Endothelial cell of umbilical vein (primary cell): ENCODE results near the gene COL4A2. TPM values are rescaled to one million over a fixed set of nuclear protein-coding genes. Genes with fewer than 3 reads are reported as not detected.

Source experiments
- BruUV-seq: library from RNA; stranded (reverse); fragments of 400-500 nt; replicated peaks from 2 replicates; lab custom pipeline; 2021; lab: Mats Ljungman, UMichigan
- CTCF ChIA-PET: fragments of 300-600, 350-600 bp; sonication (Branson Sonifier 250); formaldehyde crosslinking; loops from one replicate; lab custom pipeline; 2021; ENCODE audit warnings: antibody characterized with exemption, inconsistent platforms; lab: Charles Lee
- POLR2A ChIA-PET: fragments of 300-600, 350-600 bp; sonication (Branson Sonifier 250); formaldehyde crosslinking; loops from one replicate; lab custom pipeline; 2021; ENCODE audit warnings: antibody characterized with exemption, inconsistent platforms; lab: Charles Lee
- DNase-seq: peaks from one replicate; pipeline ENCODE4 v3.0.0-alpha.2; 2011; ENCODE audit warnings: low read depth, low spot score
- FAIRE-seq: peaks from 2 replicates; lab custom pipeline; 2011; peaks lifted over from hg19 to GRCh38; lab: Jason Lieb, UNC
- H2AFZ ChIP-seq: 2 replicates; pipeline ENCODE4 v1.6.0; 2012; ENCODE audit warnings: low read depth, low read length, control low read depth, inconsistent platforms
- H3K27ac ChIP-seq: 2 replicates; pipeline ENCODE4 v1.5.1; 2011; ENCODE audit warnings: low read depth, mild to moderate bottlenecking, control low read depth, low read length, moderate library complexity; ENCODE audit not compliant: insufficient read depth
- H3K27me3 ChIP-seq, 2 experiments: 2 replicates each; pipeline versions ENCODE4 v1.6.0 to v1.6.1; 2011; ENCODE audit warnings: low read length in 2 of 2, mixed read lengths in 1 of 2; ENCODE audit not compliant: control insufficient read depth in 2 of 2, insufficient read depth in 2 of 2
- H3K36me3 ChIP-seq, 2 experiments: 2 replicates in 1 of 2; 3 replicates in 1 of 2; pipeline ENCODE4 v1.5.1; 2011; ENCODE audit warnings: low read length in 2 of 2, mild to moderate bottlenecking in 1 of 2, moderate library complexity in 1 of 2; ENCODE audit not compliant: control insufficient read depth in 2 of 2, insufficient read depth in 2 of 2; ENCODE audit errors: extremely low read depth in 1 of 2
- H3K4me1 ChIP-seq: 3 replicates; pipeline ENCODE4 v1.5.1; 2011; ENCODE audit warnings: mild to moderate bottlenecking, low read length; ENCODE audit not compliant: control insufficient read depth, insufficient read depth; ENCODE audit errors: extremely low read depth
- H3K4me2 ChIP-seq: 2 replicates; pipeline ENCODE4 v1.6.1; 2011; ENCODE audit warnings: low read length, control low read depth, mixed read lengths; ENCODE audit not compliant: insufficient read depth
- H3K4me3 ChIP-seq, 3 experiments: fragments of 200-600 bp in 1 of 3; sonication (generic), shearing (Covaris generic) in 1 of 3; replicated peaks in 1 of 3; 2 replicates each; pipeline ENCODE4 v1.5.1; 2011 to 2016; ENCODE audit warnings: control low read depth in 3 of 3, low read length in 3 of 3, mild to moderate bottlenecking in 2 of 3, inconsistent platforms in 1 of 3, low read depth in 1 of 3, moderate library complexity in 1 of 3; ENCODE audit not compliant: insufficient read depth in 1 of 3
- H3K79me2 ChIP-seq: 2 replicates; pipeline ENCODE4 v1.6.0; 2012; ENCODE audit warnings: low read length, inconsistent platforms; ENCODE audit not compliant: control insufficient read depth, insufficient read depth
- H3K9ac ChIP-seq: replicated peaks from 2 replicates; pipeline ENCODE3; 2011; ENCODE audit warnings: low read length, control low read depth; ENCODE audit not compliant: insufficient read depth; ENCODE audit errors: extremely low read depth
- H3K9me1 ChIP-seq: replicated peaks from 3 replicates; pipeline ENCODE4 v1.6.0; 2011; ENCODE audit warnings: mild to moderate bottlenecking, low read length; ENCODE audit not compliant: control insufficient read depth, insufficient read depth; ENCODE audit errors: extremely low read depth
- H3K9me3 ChIP-seq: replicated peaks from 2 replicates; pipeline ENCODE4 v1.5.1; 2012; ENCODE audit warnings: low read length, inconsistent platforms; ENCODE audit not compliant: control insufficient read depth, insufficient read depth
- H4K20me1 ChIP-seq: replicated peaks from 2 replicates; pipeline ENCODE3; 2011; ENCODE audit warnings: mild to moderate bottlenecking, low read length; ENCODE audit not compliant: control insufficient read depth, insufficient read depth; ENCODE audit errors: extremely low read depth
- EZH2 ChIP-seq: IDR thresholded peaks from 2 replicates; pipeline ENCODE4 v1.6.1; 2012; ENCODE audit warnings: borderline replicate concordance, low read depth, mild to moderate bottlenecking, moderate library complexity, low read length, inconsistent platforms; ENCODE audit not compliant: severe bottlenecking
- FOS ChIP-seq: IDR thresholded peaks from 2 replicates; pipeline ENCODE4 v1.6.1; 2011; ENCODE audit warnings: mild to moderate bottlenecking, low read length, moderate library complexity, borderline replicate concordance; ENCODE audit not compliant: insufficient read depth
- GATA2 ChIP-seq: IDR thresholded peaks from 2 replicates; pipeline ENCODE4 v1.7.0; 2011; ENCODE audit warnings: low read depth, mild to moderate bottlenecking, moderate library complexity, mixed read lengths, low read length; ENCODE audit not compliant: insufficient read length, insufficient read depth
- JUN ChIP-seq: IDR thresholded peaks from 2 replicates; pipeline ENCODE4 v1.6.1; 2011; ENCODE audit warnings: borderline replicate concordance, low read depth; ENCODE audit not compliant: insufficient read length, insufficient read depth
- MYC ChIP-seq: IDR thresholded peaks from one replicate; pipeline ENCODE4 v1.6.1; 2011; ENCODE audit warnings: mild to moderate bottlenecking, low read depth, low read length
- POLR2A ChIP-seq: IDR thresholded peaks from 2 replicates; pipeline ENCODE4 v1.6.1; 2012; ENCODE audit warnings: low read depth, mild to moderate bottlenecking, control low read depth, low read length
- POLR2AphosphoS5 ChIP-seq: IDR thresholded peaks from 2 replicates; pipeline ENCODE4 v1.6.1; 2012; ENCODE audit warnings: low read depth, mild to moderate bottlenecking, control low read depth, low read length, moderate library complexity; ENCODE audit not compliant: insufficient read depth
- dilution Hi-C: fragments of 300-500 bp; cut with MboI; formaldehyde crosslinking; loops from one replicate; pipeline ENCODE4 v1.15.0; 2019; ENCODE audit warnings: low sequenced_read_pairs; ENCODE audit not compliant: extremely low pct_ligation_motif_present
- intact Hi-C: fragments of 100-400 bp; cut with micrococcal nuclease; formaldehyde crosslinking; loops from one replicate; pipeline ENCODE4 v1.10.0; 2022
- polyA plus RNA-seq, 4 experiments: library from polyadenylated mRNA; depleted of rRNA in 3 of 4; stranded (reverse) in 3 of 4; unstranded in 1 of 4; fragments of >200 nt; gene quantifications; 2 replicates each; pipeline versions ENCODE4 v1.2.1 to v1.2.3, GENCODE V29; 2011 to 2012; ENCODE audit warnings: missing spikeins in 1 of 4
- total RNA-seq: library from RNA; stranded (reverse); gene quantifications from 2 replicates; pipeline ENCODE4 v1.2.3, GENCODE V29; 2021
- TF ChIP-seq, protein P1 (sequence below): IDR thresholded peaks from 2 replicates; pipeline ENCODE4 v1.6.1; 2011; ENCODE audit not compliant: insufficient read depth, insufficient read length
- TF ChIP-seq, protein P2 (sequence below), 2 donors: IDR thresholded peaks; 1 replicate in 1 of 2; 2 replicates in 1 of 2; pipeline ENCODE4 v1.5.1; 2011; ENCODE audit warnings: low read length in 2 of 2, mild to moderate bottlenecking in 2 of 2, moderate library complexity in 2 of 2, control low read depth in 1 of 2, inconsistent platforms in 1 of 2, low read depth in 1 of 2; ENCODE audit not compliant: insufficient read depth in 1 of 2; ENCODE audit errors: extremely low read depth in 1 of 2

COL4A2 gene
- total and polyA plus RNA-seq, 2 donors (not counting 3 experiments of a cell fraction or from before 2014, with no cell fraction given), result 792 to 940 TPM

DNA sequence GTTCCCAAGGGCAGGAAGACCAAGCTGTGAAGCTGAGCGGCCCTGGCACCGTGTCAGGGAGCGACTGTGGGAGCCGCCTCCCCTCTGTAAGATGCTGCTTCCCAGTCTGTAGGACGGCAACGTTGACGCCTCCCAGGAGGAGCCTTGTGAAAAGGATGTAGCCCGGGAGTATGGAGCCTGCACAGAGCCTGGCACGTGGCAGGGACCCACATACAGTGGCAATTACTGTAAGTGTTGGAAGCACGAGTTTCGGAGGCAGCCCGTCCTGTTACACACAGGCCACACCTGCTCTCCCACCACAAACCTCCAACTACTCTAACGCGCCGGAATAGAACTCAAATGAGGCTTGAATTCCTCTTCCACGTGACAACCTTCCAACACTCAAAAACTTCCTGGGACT, 247.9 kb downstream of the COL4A2 start:
- no peak overlapping the region for H3K4me2 ChIP-seq

More for the DNA sequence above, 247.9 kb downstream of the COL4A2 start:
- H3K27ac ChIP-seq, result no peak overlapping the region
- H3K36me3 ChIP-seq, result no peaks in the 10 kb centered on the region
- H3K9ac ChIP-seq, result no peak overlapping the region
- no TSS peak for BruUV-seq
- FAIRE-seq (no peak), DNase-seq (no peak)
- H4K20me1 ChIP-seq, result no peaks in the 10 kb centered on the region
- H3K27me3 ChIP-seq, result no peaks in the 10 kb centered on the region
- H3K9me1 ChIP-seq, result no peaks in the 10 kb centered on the region
- no peaks in the 10 kb centered on the region for H3K79me2 ChIP-seq
- ChIA-PET POLR2A (no interaction called here), CTCF (no interaction called here)
- H3K4me3 ChIP-seq, result no peak overlapping the region
- H2AFZ ChIP-seq, result no peak overlapping the region
- TF ChIP-seq JUN (no peak), GATA2 (no peak), POLR2AphosphoS5 (no peak), FOS (no peak), EZH2 (no peak), MYC (no peak), POLR2A (no peak)
- TF ChIP-seq, protein P1, sequence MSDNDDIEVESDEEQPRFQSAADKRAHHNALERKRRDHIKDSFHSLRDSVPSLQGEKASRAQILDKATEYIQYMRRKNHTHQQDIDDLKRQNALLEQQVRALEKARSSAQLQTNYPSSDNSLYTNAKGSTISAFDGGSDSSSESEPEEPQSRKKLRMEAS, result no peak
- TF ChIP-seq, protein P2, sequence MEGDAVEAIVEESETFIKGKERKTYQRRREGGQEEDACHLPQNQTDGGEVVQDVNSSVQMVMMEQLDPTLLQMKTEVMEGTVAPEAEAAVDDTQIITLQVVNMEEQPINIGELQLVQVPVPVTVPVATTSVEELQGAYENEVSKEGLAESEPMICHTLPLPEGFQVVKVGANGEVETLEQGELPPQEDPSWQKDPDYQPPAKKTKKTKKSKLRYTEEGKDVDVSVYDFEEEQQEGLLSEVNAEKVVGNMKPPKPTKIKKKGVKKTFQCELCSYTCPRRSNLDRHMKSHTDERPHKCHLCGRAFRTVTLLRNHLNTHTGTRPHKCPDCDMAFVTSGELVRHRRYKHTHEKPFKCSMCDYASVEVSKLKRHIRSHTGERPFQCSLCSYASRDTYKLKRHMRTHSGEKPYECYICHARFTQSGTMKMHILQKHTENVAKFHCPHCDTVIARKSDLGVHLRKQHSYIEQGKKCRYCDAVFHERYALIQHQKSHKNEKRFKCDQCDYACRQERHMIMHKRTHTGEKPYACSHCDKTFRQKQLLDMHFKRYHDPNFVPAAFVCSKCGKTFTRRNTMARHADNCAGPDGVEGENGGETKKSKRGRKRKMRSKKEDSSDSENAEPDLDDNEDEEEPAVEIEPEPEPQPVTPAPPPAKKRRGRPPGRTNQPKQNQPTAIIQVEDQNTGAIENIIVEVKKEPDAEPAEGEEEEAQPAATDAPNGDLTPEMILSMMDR (IDR thresholded peaks at IDR 0.05; ENCODE audit: extremely low read depth in 1 of 2, insufficient read depth in 1 of 2, low read depth in 1 of 2, low read length in 2 of 2), result no peak
- H3K4me1 ChIP-seq, result no peaks in the 10 kb centered on the region
- H3K9me3 ChIP-seq, result no peaks in the 10 kb centered on the region
- dilution Hi-C loops, result no loop called here
- intact Hi-C loops, result no loop called here
